Peyer's patch (tissue), 4 donors: ENCODE data around the gene BTBD3. TPM values are rescaled to one million over a fixed set of nuclear protein-coding genes. Genes with fewer than 3 reads are reported as not detected.
A peak's percentile ranks its signal among the peaks of the same experiment; 100 is the strongest.

ENCODE experiments used
- DNase-seq, 3 donors: peaks; one replicate each; pipeline ENCODE4 v3.0.0-alpha.2; 2017 to 2019
- H3K27ac ChIP-seq, 4 donors: fragments of 200-600 bp; sonication (generic); one replicate each; pipeline ENCODE4 v1.5.1; 2016 to 2019
- H3K27me3 ChIP-seq, 2 donors: fragments of 200-600 bp; sonication (generic); one replicate each; pipeline ENCODE4 v1.5.1; 2019
- H3K36me3 ChIP-seq, 3 donors: fragments of 200-600 bp; sonication (generic); one replicate each; pipeline ENCODE4 v1.5.1; 2016 to 2019
- H3K4me1 ChIP-seq, 4 donors: fragments of 200-600 bp; sonication (generic); one replicate each; pipeline ENCODE4 v1.5.1; 2016 to 2019
- H3K4me3 ChIP-seq, 4 donors: fragments of 200-600 bp; sonication (generic); 1 replicate in 3 of 4; 2 replicates in 1 of 4; pipeline ENCODE4 v1.5.1; 2016 to 2019; ENCODE audit warnings: mild to moderate bottlenecking in 1 of 4
- H3K9me3 ChIP-seq, 4 donors: fragments of 200-600 bp; sonication (generic); one replicate each; pipeline ENCODE4 v1.5.1; 2016 to 2019; ENCODE audit warnings: mild to moderate bottlenecking in 1 of 4
- CTCF ChIP-seq, 6 experiments: fragments of 450-650 bp in 4 of 6; fragments of 200-600 bp in 2 of 6; sonication (generic) in 1 of 6; IDR thresholded peaks; one replicate each; pipeline ENCODE4 v1.5.1; 2017 to 2019; ENCODE audit warnings: antibody characterized with exemption in 6 of 6, mild to moderate bottlenecking in 3 of 6, moderate library complexity in 1 of 6
- POLR2A ChIP-seq, 2 donors: fragments of 450-650 bp; IDR thresholded peaks; one replicate each; pipeline ENCODE4 v1.5.1; 2017; ENCODE audit warnings: antibody characterized with exemption in 2 of 2, mild to moderate bottlenecking in 2 of 2, moderate library complexity in 2 of 2
- total RNA-seq, 4 donors: library from RNA; depleted of rRNA; stranded (reverse); fragments of >200 nt; gene quantifications; one replicate each; pipeline ENCODE4 v1.1.0, GENCODE V29; 2016

Gene BTBD3
- total RNA-seq, result 10 to 100 TPM; 25.6 to 47.6 (median 43.8) TPM

GRCh38 chr20:11917663-11918062 is at the start of gene BTBD3:
Gene BTBD3, plus strand, starts transcription at chr20:11917893. Its CDS starts 383 bp downstream, at chr20:11918276.
- TF ChIP-seq POLR2A (IDR thresholded peaks at IDR 0.05) (peak in 1 of 2 donors; percentile 27), CTCF (IDR thresholded peaks at IDR 0.05) (peak in 1 of 6 experiments; percentile 15)
- Histone ChIP-seq H3K27me3 (no peaks in the 10 kb centered on the region), H3K4me1 (peaks cover 0 to 10% (median 0%) of the 10 kb centered on the region in 4 donors), H3K9me3 (no peaks in the 10 kb centered on the region), H3K27ac (peak within 1 kb of the TSS in 2 of 4 donors; percentile 4 to 44), H3K4me3 (peak within 1 kb of the TSS in 2 of 4 donors; percentile 16 to 26), H3K36me3 (peaks cover 0 to 4% (median 0%) of the 10 kb centered on the region in 3 donors)
- DNase-seq, result peak in 2 of 3 donors; percentile 17 to 67

DNA sequence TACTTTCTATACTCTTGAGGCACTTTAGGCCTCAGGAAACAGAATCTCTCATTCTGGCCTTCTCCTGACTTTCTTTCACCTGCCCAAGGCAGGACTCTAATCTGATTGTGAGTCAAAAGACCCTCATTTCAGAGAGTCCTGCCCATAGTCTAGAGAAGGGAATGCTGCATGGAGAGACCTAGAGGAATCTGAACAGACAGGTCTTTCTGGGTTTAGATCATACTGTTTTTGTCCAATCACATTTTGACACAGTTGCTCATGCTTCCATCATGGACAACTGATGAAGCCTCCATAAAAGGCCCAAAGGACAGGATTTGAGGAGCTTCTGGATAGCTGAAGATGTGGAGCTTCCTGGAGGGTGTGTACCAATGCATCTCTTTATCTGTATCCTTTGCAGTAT is 48.1 kb upstream of the BTBD3 start:
- Histone ChIP-seq H3K27me3 (no peaks in the 10 kb centered on the region), H3K27ac (no peak overlapping the region), H3K9me3 (no peaks in the 10 kb centered on the region), H3K4me1 (no peaks in the 10 kb centered on the region), H3K36me3 (no peaks in the 10 kb centered on the region), H3K4me3 (no peak overlapping the region)
- DNase-seq, result no peak
- TF ChIP-seq CTCF (IDR thresholded peaks at IDR 0.05) (no peak), POLR2A (IDR thresholded peaks at IDR 0.05) (no peak)

GRCh38 chr20:11870411-11870810 is 47.3 kb upstream of the BTBD3 start:
- Histone ChIP-seq H3K4me3 (no peak overlapping the region), H3K27ac (no peak overlapping the region), H3K27me3 (no peaks in the 10 kb centered on the region), H3K9me3 (no peaks in the 10 kb centered on the region), H3K4me1 (no peaks in the 10 kb centered on the region), H3K36me3 (no peaks in the 10 kb centered on the region)
- TF ChIP-seq POLR2A (IDR thresholded peaks at IDR 0.05) (no peak), CTCF (IDR thresholded peaks at IDR 0.05) (no peak)
- no peak for DNase-seq

DNA sequence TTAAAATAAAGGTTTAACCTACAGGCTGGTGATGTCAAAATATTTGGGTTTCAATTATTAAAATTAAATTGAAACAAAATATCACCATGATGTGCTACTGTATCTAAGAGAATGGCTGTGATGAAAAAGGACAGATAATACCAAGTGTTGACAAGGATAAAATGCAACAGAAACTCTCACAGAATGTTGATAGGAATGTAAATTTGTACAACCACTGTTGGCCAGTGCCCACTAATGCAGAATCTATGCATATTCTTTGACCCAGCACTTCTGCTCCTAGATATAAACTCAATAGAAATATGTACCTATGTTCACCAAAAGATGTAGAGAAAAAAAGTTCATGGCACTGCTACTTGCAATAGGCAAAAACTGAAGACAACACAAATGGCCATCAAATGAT is 41.1 kb upstream of the BTBD3 start:
- no peak for DNase-seq
- H3K36me3 ChIP-seq, result no peaks in the 10 kb centered on the region
- TF ChIP-seq POLR2A (IDR thresholded peaks at IDR 0.05), result no peak
- TF ChIP-seq CTCF (IDR thresholded peaks at IDR 0.05), result no peak
- no peak overlapping the region for H3K4me3 ChIP-seq
- H3K4me1 ChIP-seq, result no peaks in the 10 kb centered on the region
- H3K9me3 ChIP-seq, result no peaks in the 10 kb centered on the region
- no peaks in the 10 kb centered on the region for H3K27me3 ChIP-seq
- H3K27ac ChIP-seq, result no peak overlapping the region

GRCh38 chr20:11880680-11881079 is 37.0 kb upstream of the BTBD3 start:
- no peaks in the 10 kb centered on the region for H3K27me3 ChIP-seq
- TF ChIP-seq CTCF (IDR thresholded peaks at IDR 0.05) (no peak), POLR2A (IDR thresholded peaks at IDR 0.05) (no peak)
- H3K27ac ChIP-seq, result no peak overlapping the region
- H3K9me3 ChIP-seq, result no peaks in the 10 kb centered on the region
- H3K36me3 ChIP-seq, result no peaks in the 10 kb centered on the region
- no peaks in the 10 kb centered on the region for H3K4me1 ChIP-seq
- no peak for DNase-seq
- H3K4me3 ChIP-seq, result no peak overlapping the region

DNA sequence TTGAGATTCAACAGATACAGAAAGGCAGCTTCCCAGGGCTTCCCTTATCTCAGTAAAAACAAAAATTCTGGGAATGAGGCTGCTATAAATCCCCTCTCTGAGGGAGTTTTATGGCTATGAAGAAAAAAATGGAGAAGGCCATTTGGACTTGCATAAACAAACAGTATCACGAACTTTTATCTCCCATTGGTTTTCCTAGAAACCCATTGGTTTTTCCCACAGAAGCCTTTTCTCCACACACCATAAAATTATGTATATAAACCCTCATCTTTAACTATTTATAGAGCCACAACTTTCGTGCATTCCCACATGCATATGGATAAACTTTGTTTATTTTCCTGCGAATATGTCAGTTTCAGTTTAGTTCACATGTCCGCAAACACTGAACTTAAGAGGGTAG is 36.2 kb upstream of the BTBD3 start:
- Histone ChIP-seq H3K9me3 (no peaks in the 10 kb centered on the region), H3K36me3 (no peaks in the 10 kb centered on the region), H3K27ac (no peak overlapping the region), H3K27me3 (no peaks in the 10 kb centered on the region), H3K4me3 (no peak overlapping the region), H3K4me1 (no peaks in the 10 kb centered on the region)
- TF ChIP-seq CTCF (IDR thresholded peaks at IDR 0.05), result no peak
- TF ChIP-seq POLR2A (IDR thresholded peaks at IDR 0.05), result no peak
- no peak for DNase-seq
